DMS 273 treated with DMSO at 0.1 percent for 48 hours (cell line): ENCODE results near the gene SEC14L2.
"Not testable (repeated sequence)": the region's sequence is repeated elsewhere in the genome, so short reads cannot be mapped to it uniquely, and the experiment has no call there.

Source experiments
- DNase-seq: peaks from one replicate; lab custom pipeline; 2025; lab: John Stamatoyannopoulos, UW

SEC14L2 gene

GRCh38 chr22:30455075-30455840, 58.4 kb downstream of the SEC14L2 start:
- DNase-seq, result no peak

- no peak for DNase-seq
Measured at GRCh38 chr22:30457981-30458380, 61.2 kb downstream of the SEC14L2 start.

- DNase-seq, result no peak
Measured at GRCh38 chr22:30459181-30460052, 62.6 kb downstream of the SEC14L2 start.

GRCh38 chr22:30460147-30460546, 63.3 kb downstream of the SEC14L2 start:
- DNase-seq, result no peak

- DNase-seq, result not testable (repeated sequence)
Measured at GRCh38 chr22:30460555-30460954, 63.7 kb downstream of the SEC14L2 start.

GRCh38 chr22:30469165-30469564, 72.3 kb downstream of the SEC14L2 start:
- no peak for DNase-seq

- no peak for DNase-seq
Measured at GRCh38 chr22:30470655-30471054, 73.8 kb downstream of the SEC14L2 start.

- DNase-seq, result no peak
Measured at GRCh38 chr22:30471616-30472318, 74.9 kb downstream of the SEC14L2 start, which contains the start of gene SEC14L3. SEC14L3 (minus strand) TSS chr22:30472017; CDS start chr22:30471958, 59 bp downstream.

- DNase-seq, result no peak
Measured at GRCh38 chr22:30472994-30473720, 76.3 kb downstream of the SEC14L2 start.

GRCh38 chr22:30474121-30474520, 77.3 kb downstream of the SEC14L2 start:
- no peak for DNase-seq
